GM23338 (cell line): ENCODE measurements around the gene RPS6KA5. TPM values are rescaled to one million over a fixed set of nuclear protein-coding genes. Genes with fewer than 3 reads are reported as not detected.

ENCODE experiments used
- ATAC-seq: fragments of 200-7000 bp; cut with Tn5 transposase; 3 replicates; pipeline ENCODE4 v1.9.1; 2020
- DNase-seq: peaks from one replicate; pipeline ENCODE4 v3.0.0-alpha.2; 2015; ENCODE audit warnings: low spot score
- H2AFZ ChIP-seq: fragments of 200-600 bp; sonication (generic); 2 replicates; pipeline ENCODE4 v1.8.0; 2016; ENCODE audit warnings: antibody characterized with exemption, mild to moderate bottlenecking, moderate library complexity
- H3F3A ChIP-seq: fragments of 200-600 bp; sonication (generic); replicated peaks from 2 replicates; pipeline ENCODE4 v1.8.0; 2017; ENCODE audit warnings: antibody characterized with exemption, mixed run types, low read depth
- H3K27ac ChIP-seq: fragments of 200-600 bp; sonication (generic); 2 replicates; pipeline ENCODE4 v1.6.1; 2016; ENCODE audit warnings: low read depth
- H3K27me3 ChIP-seq: fragments of 200-600 bp; sonication (generic); 2 replicates; pipeline ENCODE4 v1.8.0; 2016; ENCODE audit warnings: mild to moderate bottlenecking, mixed run types, moderate library complexity; ENCODE audit not compliant: insufficient read depth
- H3K36me3 ChIP-seq: fragments of 200-600 bp; sonication (generic); 2 replicates; pipeline ENCODE4 v1.8.0; 2016; ENCODE audit warnings: mild to moderate bottlenecking; ENCODE audit not compliant: insufficient read depth
- H3K4me1 ChIP-seq: fragments of 200-600 bp; sonication (generic); 2 replicates; pipeline ENCODE4 v1.8.0; 2016; ENCODE audit warnings: mild to moderate bottlenecking, moderate library complexity; ENCODE audit not compliant: insufficient read depth
- H3K4me2 ChIP-seq: fragments of 200-600 bp; sonication (generic); 2 replicates; pipeline ENCODE4 v1.7.1; 2017; ENCODE audit warnings: mixed run types
- H3K4me3 ChIP-seq: fragments of 200-600 bp; sonication (generic); 2 replicates; pipeline ENCODE4 v1.6.1; 2016; ENCODE audit warnings: mixed run types
- H3K79me2 ChIP-seq: fragments of 200-600 bp; sonication (generic); replicated peaks from 2 replicates; pipeline ENCODE4 v1.8.0; 2017; ENCODE audit warnings: mild to moderate bottlenecking; ENCODE audit not compliant: insufficient read depth
- H3K9me2 ChIP-seq: fragments of 200-600 bp; sonication (generic); 2 replicates; pipeline ENCODE4 v1.8.0; 2017; ENCODE audit not compliant: insufficient read depth
- H4K20me1 ChIP-seq: fragments of 200-600 bp; sonication (generic); replicated peaks from 2 replicates; pipeline ENCODE4 v1.8.0; 2017; ENCODE audit warnings: mild to moderate bottlenecking; ENCODE audit not compliant: insufficient read depth
- H3K27ac Mint-ChIP-seq: 2 replicates; pipeline ENCODE4 v1.8.0; 2020; ENCODE audit warnings: inconsistent platforms, mild to moderate bottlenecking, moderate library complexity, mixed read lengths
- H3K27me3 Mint-ChIP-seq: 3 replicates; pipeline ENCODE4 v1.8.0; 2022; ENCODE audit warnings: low read depth, mild to moderate bottlenecking, moderate library complexity, mixed read lengths, inconsistent platforms; ENCODE audit not compliant: insufficient read depth, poor library complexity
- H3K36me3 Mint-ChIP-seq: 3 replicates; pipeline ENCODE4 v1.8.0; 2021; ENCODE audit warnings: low read depth, mild to moderate bottlenecking, inconsistent platforms, moderate library complexity, mixed read lengths
- H3K4me1 Mint-ChIP-seq: 3 replicates; pipeline ENCODE4 v1.8.0; 2020; ENCODE audit warnings: mild to moderate bottlenecking, inconsistent platforms, mixed read lengths
- H3K4me3 Mint-ChIP-seq: 3 replicates; pipeline ENCODE4 v1.8.0; 2021; ENCODE audit warnings: moderate library complexity, mild to moderate bottlenecking, inconsistent platforms, mixed read lengths
- H3K9me3 Mint-ChIP-seq: 3 replicates; pipeline ENCODE4 v1.8.0; 2020; ENCODE audit warnings: moderate library complexity, mild to moderate bottlenecking, inconsistent platforms, mixed read lengths
- CREB1 ChIP-seq: fragments of 250-450 bp; sonication (Bioruptor Pico); IDR thresholded peaks from 2 replicates; pipeline ENCODE4 v1.5.0; 2020; ENCODE audit warnings: low read depth, mild to moderate bottlenecking, moderate library complexity
- EZH2 ChIP-seq: fragments of 200-600 bp; sonication (generic); IDR thresholded peaks from one replicate; pipeline ENCODE4 v1.8.0; 2017; ENCODE audit warnings: antibody characterized with exemption, mild to moderate bottlenecking, low read depth; ENCODE audit not compliant: unreplicated experiment
- EZH2phosphoT487 ChIP-seq: fragments of 200-600 bp; sonication (generic); IDR thresholded peaks from one replicate; pipeline ENCODE4 v1.8.1; 2018; ENCODE audit warnings: antibody characterized with exemption; ENCODE audit not compliant: unreplicated experiment
- JUNB ChIP-seq: IDR thresholded peaks from one replicate; pipeline ENCODE4 v1.6.1; 2016; ENCODE audit warnings: antibody characterized with exemption; ENCODE audit not compliant: unreplicated experiment
- NANOG ChIP-seq: IDR thresholded peaks from 2 replicates; pipeline ENCODE4 v1.6.1; 2016; ENCODE audit warnings: antibody characterized with exemption, borderline replicate concordance
- POLR2AphosphoS5 ChIP-seq: IDR thresholded peaks from 2 replicates; pipeline ENCODE4 v1.6.1; 2016; ENCODE audit warnings: antibody characterized with exemption, low read depth
- STAT1 ChIP-seq: IDR thresholded peaks from one replicate; pipeline ENCODE4 v1.6.1; 2016; ENCODE audit warnings: antibody characterized with exemption; ENCODE audit not compliant: unreplicated experiment
- ZNF114 ChIP-seq: fragments of 250-450 bp; sonication (Bioruptor Pico); IDR thresholded peaks from 2 replicates; pipeline ENCODE4 v1.5.0; 2020; ENCODE audit warnings: mild to moderate bottlenecking, moderate library complexity
- ZNF331 ChIP-seq: fragments of 250-450 bp; sonication (Bioruptor Pico); IDR thresholded peaks from 2 replicates; pipeline ENCODE4 v1.5.0; 2020; ENCODE audit warnings: low read depth, mild to moderate bottlenecking, moderate library complexity
- polyA plus RNA-seq: library from polyadenylated mRNA; unstranded; fragments of >200 nt; fragmentation: Nextera tagmentation; extraction: Ambion mirVana; gene quantifications from 2 replicates; pipeline ENCODE4 v1.2.1, GENCODE V29; 2016
- total RNA-seq: library from RNA; depleted of rRNA; stranded (reverse); fragments of >200 nt; shearing (Covaris generic); gene quantifications from 2 replicates; pipeline ENCODE4 v1.2.3, GENCODE V29; 2014
- TF ChIP-seq, protein P1 (sequence below): IDR thresholded peaks from one replicate; pipeline ENCODE4 v1.6.1; 2018; ENCODE audit warnings: antibody characterized with exemption; ENCODE audit not compliant: unreplicated experiment
- TF ChIP-seq, protein P2 (sequence below), 2 experiments: fragments of 200-600 bp in 1 of 2; sonication (generic) in 1 of 2; conservative IDR thresholded peaks; 2 replicates each; pipeline versions ENCODE4 v1.5.1 to v1.6.1; 2016 to 2017; ENCODE audit warnings: antibody characterized with exemption in 2 of 2, low read depth in 2 of 2, mild to moderate bottlenecking in 2 of 2, moderate library complexity in 1 of 2
- TF ChIP-seq, protein P3 (sequence below): fragments of 250-450 bp; sonication (Bioruptor Pico); IDR thresholded peaks from 2 replicates; pipeline ENCODE4 v1.5.0; 2020; ENCODE audit warnings: mild to moderate bottlenecking, moderate library complexity
- TF ChIP-seq, protein P4 (sequence below): IDR thresholded peaks from 2 replicates; pipeline ENCODE4 v1.6.1; 2016; ENCODE audit warnings: antibody characterized with exemption

RPS6KA5 gene
- total and polyA plus RNA-seq, 2 experiments from 2014 or later = 2.1 to 2.4 TPM

DNA sequence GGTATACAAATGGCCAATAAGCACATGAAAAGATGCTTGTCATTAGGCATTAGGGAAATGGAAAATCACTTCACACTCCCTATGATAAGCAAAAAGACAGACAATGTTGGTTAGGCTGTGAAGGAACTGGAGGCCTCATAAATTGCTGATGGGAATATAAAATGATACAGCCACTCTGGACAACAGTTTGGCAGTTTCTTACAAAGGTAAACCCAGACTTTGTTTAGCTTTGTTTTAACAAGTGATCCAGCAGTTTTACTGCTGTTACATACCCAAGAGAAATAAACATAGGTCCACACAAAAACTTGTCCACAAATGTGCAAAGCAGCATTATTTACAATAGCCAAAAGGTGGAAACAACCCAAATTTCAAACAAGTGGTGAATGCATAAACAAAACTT is 5.4 kb downstream of the RPS6KA5 start:
- H3K27me3 ChIP-seq = no peaks in the 10 kb centered on the region
- TF ChIP-seq JUNB (no peak), NANOG (no peak), POLR2AphosphoS5 (no peak), CREB1 (no peak), EZH2 (no peak), ZNF331 (CRISPR knock-in tag) (no peak), EZH2phosphoT487 (no peak), ZNF114 (CRISPR knock-in tag) (no peak), STAT1 (no peak)
- TF ChIP-seq, protein P1, sequence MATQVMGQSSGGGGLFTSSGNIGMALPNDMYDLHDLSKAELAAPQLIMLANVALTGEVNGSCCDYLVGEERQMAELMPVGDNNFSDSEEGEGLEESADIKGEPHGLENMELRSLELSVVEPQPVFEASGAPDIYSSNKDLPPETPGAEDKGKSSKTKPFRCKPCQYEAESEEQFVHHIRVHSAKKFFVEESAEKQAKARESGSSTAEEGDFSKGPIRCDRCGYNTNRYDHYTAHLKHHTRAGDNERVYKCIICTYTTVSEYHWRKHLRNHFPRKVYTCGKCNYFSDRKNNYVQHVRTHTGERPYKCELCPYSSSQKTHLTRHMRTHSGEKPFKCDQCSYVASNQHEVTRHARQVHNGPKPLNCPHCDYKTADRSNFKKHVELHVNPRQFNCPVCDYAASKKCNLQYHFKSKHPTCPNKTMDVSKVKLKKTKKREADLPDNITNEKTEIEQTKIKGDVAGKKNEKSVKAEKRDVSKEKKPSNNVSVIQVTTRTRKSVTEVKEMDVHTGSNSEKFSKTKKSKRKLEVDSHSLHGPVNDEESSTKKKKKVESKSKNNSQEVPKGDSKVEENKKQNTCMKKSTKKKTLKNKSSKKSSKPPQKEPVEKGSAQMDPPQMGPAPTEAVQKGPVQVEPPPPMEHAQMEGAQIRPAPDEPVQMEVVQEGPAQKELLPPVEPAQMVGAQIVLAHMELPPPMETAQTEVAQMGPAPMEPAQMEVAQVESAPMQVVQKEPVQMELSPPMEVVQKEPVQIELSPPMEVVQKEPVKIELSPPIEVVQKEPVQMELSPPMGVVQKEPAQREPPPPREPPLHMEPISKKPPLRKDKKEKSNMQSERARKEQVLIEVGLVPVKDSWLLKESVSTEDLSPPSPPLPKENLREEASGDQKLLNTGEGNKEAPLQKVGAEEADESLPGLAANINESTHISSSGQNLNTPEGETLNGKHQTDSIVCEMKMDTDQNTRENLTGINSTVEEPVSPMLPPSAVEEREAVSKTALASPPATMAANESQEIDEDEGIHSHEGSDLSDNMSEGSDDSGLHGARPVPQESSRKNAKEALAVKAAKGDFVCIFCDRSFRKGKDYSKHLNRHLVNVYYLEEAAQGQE = no peak
- TF ChIP-seq, protein P2, sequence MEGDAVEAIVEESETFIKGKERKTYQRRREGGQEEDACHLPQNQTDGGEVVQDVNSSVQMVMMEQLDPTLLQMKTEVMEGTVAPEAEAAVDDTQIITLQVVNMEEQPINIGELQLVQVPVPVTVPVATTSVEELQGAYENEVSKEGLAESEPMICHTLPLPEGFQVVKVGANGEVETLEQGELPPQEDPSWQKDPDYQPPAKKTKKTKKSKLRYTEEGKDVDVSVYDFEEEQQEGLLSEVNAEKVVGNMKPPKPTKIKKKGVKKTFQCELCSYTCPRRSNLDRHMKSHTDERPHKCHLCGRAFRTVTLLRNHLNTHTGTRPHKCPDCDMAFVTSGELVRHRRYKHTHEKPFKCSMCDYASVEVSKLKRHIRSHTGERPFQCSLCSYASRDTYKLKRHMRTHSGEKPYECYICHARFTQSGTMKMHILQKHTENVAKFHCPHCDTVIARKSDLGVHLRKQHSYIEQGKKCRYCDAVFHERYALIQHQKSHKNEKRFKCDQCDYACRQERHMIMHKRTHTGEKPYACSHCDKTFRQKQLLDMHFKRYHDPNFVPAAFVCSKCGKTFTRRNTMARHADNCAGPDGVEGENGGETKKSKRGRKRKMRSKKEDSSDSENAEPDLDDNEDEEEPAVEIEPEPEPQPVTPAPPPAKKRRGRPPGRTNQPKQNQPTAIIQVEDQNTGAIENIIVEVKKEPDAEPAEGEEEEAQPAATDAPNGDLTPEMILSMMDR (conservative IDR thresholded peaks at IDR 0.05; ENCODE audit: low read depth in 2 of 2) = no peak
- TF ChIP-seq, protein P3, sequence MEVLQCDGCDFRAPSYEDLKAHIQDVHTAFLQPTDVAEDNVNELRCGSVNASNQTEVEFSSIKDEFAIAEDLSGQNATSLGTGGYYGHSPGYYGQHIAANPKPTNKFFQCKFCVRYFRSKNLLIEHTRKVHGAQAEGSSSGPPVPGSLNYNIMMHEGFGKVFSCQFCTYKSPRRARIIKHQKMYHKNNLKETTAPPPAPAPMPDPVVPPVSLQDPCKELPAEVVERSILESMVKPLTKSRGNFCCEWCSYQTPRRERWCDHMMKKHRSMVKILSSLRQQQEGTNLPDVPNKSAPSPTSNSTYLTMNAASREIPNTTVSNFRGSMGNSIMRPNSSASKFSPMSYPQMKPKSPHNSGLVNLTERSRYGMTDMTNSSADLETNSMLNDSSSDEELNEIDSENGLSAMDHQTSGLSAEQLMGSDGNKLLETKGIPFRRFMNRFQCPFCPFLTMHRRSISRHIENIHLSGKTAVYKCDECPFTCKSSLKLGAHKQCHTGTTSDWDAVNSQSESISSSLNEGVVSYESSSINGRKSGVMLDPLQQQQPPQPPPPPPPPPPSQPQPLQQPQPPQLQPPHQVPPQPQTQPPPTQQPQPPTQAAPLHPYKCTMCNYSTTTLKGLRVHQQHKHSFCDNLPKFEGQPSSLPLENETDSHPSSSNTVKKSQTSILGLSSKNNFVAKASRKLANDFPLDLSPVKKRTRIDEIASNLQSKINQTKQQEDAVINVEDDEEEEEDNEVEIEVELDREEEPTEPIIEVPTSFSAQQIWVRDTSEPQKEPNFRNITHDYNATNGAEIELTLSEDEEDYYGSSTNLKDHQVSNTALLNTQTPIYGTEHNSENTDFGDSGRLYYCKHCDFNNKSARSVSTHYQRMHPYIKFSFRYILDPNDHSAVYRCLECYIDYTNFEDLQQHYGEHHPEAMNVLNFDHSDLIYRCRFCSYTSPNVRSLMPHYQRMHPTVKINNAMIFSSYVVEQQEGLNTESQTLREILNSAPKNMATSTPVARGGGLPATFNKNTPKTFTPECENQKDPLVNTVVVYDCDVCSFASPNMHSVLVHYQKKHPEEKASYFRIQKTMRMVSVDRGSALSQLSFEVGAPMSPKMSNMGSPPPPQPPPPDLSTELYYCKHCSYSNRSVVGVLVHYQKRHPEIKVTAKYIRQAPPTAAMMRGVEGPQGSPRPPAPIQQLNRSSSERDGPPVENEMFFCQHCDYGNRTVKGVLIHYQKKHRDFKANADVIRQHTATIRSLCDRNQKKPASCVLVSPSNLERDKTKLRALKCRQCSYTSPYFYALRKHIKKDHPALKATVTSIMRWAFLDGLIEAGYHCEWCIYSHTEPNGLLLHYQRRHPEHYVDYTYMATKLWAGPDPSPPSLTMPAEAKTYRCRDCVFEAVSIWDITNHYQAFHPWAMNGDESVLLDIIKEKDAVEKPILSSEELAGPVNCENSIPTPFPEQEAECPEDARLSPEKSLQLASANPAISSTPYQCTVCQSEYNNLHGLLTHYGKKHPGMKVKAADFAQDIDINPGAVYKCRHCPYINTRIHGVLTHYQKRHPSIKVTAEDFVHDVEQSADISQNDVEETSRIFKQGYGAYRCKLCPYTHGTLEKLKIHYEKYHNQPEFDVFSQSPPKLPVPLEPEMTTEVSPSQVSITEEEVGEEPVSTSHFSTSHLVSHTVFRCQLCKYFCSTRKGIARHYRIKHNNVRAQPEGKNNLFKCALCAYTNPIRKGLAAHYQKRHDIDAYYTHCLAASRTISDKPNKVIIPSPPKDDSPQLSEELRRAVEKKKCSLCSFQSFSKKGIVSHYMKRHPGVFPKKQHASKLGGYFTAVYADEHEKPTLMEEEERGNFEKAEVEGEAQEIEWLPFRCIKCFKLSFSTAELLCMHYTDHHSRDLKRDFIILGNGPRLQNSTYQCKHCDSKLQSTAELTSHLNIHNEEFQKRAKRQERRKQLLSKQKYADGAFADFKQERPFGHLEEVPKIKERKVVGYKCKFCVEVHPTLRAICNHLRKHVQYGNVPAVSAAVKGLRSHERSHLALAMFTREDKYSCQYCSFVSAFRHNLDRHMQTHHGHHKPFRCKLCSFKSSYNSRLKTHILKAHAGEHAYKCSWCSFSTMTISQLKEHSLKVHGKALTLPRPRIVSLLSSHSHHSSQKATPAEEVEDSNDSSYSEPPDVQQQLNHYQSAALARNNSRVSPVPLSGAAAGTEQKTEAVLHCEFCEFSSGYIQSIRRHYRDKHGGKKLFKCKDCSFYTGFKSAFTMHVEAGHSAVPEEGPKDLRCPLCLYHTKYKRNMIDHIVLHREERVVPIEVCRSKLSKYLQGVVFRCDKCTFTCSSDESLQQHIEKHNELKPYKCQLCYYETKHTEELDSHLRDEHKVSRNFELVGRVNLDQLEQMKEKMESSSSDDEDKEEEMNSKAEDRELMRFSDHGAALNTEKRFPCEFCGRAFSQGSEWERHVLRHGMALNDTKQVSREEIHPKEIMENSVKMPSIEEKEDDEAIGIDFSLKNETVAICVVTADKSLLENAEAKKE (CRISPR knock-in tag) = no peak
- TF ChIP-seq, protein P4, sequence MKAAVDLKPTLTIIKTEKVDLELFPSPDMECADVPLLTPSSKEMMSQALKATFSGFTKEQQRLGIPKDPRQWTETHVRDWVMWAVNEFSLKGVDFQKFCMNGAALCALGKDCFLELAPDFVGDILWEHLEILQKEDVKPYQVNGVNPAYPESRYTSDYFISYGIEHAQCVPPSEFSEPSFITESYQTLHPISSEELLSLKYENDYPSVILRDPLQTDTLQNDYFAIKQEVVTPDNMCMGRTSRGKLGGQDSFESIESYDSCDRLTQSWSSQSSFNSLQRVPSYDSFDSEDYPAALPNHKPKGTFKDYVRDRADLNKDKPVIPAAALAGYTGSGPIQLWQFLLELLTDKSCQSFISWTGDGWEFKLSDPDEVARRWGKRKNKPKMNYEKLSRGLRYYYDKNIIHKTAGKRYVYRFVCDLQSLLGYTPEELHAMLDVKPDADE = no peak
- H3K36me3 Mint-ChIP-seq = no peaks in the 10 kb centered on the region
- no peaks in the 10 kb centered on the region for H3K27me3 Mint-ChIP-seq
- H3K9me2 ChIP-seq = no peaks in the 10 kb centered on the region
- no peak overlapping the region for H3K4me3 ChIP-seq
- no peaks in the 10 kb centered on the region for H3K4me1 ChIP-seq
- peaks cover 2% of the 10 kb centered on the region; the same call in 1 of the 3 replicates for H3K4me1 Mint-ChIP-seq
- H3K27ac Mint-ChIP-seq = no peak overlapping the region
- H3K9me3 Mint-ChIP-seq = no peaks in the 10 kb centered on the region
- DNase-seq (no peak), ATAC-seq (no peak)
- no peaks in the 10 kb centered on the region for H3K36me3 ChIP-seq
- H3K4me3 Mint-ChIP-seq = no peak overlapping the region
- H3F3A ChIP-seq = 0 out of 2 replicates have a peak, but pooled peaks cover 2% of the 10 kb centered on the region
- peaks cover 6% of the 10 kb centered on the region for H4K20me1 ChIP-seq
- H3K27ac ChIP-seq = no peak overlapping the region
- no peak overlapping the region for H3K4me2 ChIP-seq
- H3K79me2 ChIP-seq = no peaks in the 10 kb centered on the region; the same call in 1 of the 2 replicates
- H2AFZ ChIP-seq = no peak overlapping the region
